PC-9 (cell line): Measurements from ENCODE around the gene SCARB1. TPM values are rescaled to one million over a fixed set of nuclear protein-coding genes. Genes with fewer than 3 reads are reported as not detected.

Source experiments
- BruUV-seq: library from RNA; stranded (reverse); fragments of 400-500 nt; replicated peaks from 2 replicates; lab custom pipeline; 2021; lab: Mats Ljungman, UMichigan
- CTCF ChIA-PET: fragments of 300-600 bp; sonication (Branson Sonifier 250); formaldehyde crosslinking; loops from one replicate; lab custom pipeline; 2022; ENCODE audit warnings: antibody characterized with exemption; lab: Charles Lee
- POLR2A ChIA-PET: fragments of 300-600 bp; sonication (Branson Sonifier 250); formaldehyde crosslinking; loops from one replicate; lab custom pipeline; 2022; ENCODE audit warnings: antibody characterized with exemption; ENCODE audit not compliant: unreplicated experiment; lab: Charles Lee
- DNase-seq, 2 experiments: peaks; one replicate each; pipeline versions ENCODE4 v3.0.0 to v3.0.0-alpha.2; 2015 to 2022; ENCODE audit warnings: mixed read lengths in 1 of 2
- H2AFZ ChIP-seq: fragments of 200-600 bp; sonication (generic); 2 replicates; pipeline ENCODE4 v1.8.1; 2017; ENCODE audit warnings: antibody characterized with exemption
- H3F3A ChIP-seq: fragments of 200-600 bp; sonication (generic); 2 replicates; pipeline ENCODE4 v1.8.1; 2017; ENCODE audit warnings: antibody characterized with exemption, mild to moderate bottlenecking, low read depth; ENCODE audit not compliant: insufficient read depth
- H3K27ac ChIP-seq: fragments of 200-600 bp; sonication (generic); 2 replicates; pipeline ENCODE4 v1.6.1; 2016; ENCODE audit warnings: mixed run types
- H3K27me3 ChIP-seq: fragments of 200-600 bp; sonication (generic); 2 replicates; pipeline ENCODE4 v1.6.1; 2016; ENCODE audit warnings: low read depth, mixed run types; ENCODE audit not compliant: insufficient read depth
- H3K36me3 ChIP-seq: fragments of 200-600 bp; sonication (generic); 2 replicates; pipeline ENCODE4 v1.6.1; 2016; ENCODE audit warnings: low read depth, mixed run types
- H3K4me1 ChIP-seq: fragments of 200-600 bp; sonication (generic); replicated peaks from 2 replicates; pipeline ENCODE4 v1.6.1; 2016; ENCODE audit warnings: mixed run types; ENCODE audit not compliant: insufficient read depth
- H3K4me2 ChIP-seq: fragments of 200-600 bp; sonication (generic); 2 replicates; pipeline ENCODE4 v1.6.1; 2017; ENCODE audit warnings: mixed run types
- H3K4me3 ChIP-seq: fragments of 200-600 bp; sonication (generic); 2 replicates; pipeline ENCODE4 v1.6.1; 2016; ENCODE audit warnings: mixed run types
- H3K79me2 ChIP-seq: fragments of 200-600 bp; sonication (generic); 2 replicates; pipeline ENCODE4 v1.6.1; 2017; ENCODE audit warnings: low read depth, mixed run types
- H3K9me2 ChIP-seq: fragments of 200-600 bp; sonication (generic); 2 replicates; pipeline ENCODE4 v1.8.1; 2017; ENCODE audit warnings: mild to moderate bottlenecking; ENCODE audit not compliant: insufficient read depth
- H3K9me3 ChIP-seq: fragments of 200-600 bp; sonication (generic); 2 replicates; pipeline ENCODE4 v1.8.1; 2016; ENCODE audit warnings: low read depth; ENCODE audit not compliant: insufficient read depth
- H4K20me1 ChIP-seq: fragments of 200-600 bp; sonication (generic); 2 replicates; pipeline ENCODE4 v1.8.1; 2017; ENCODE audit not compliant: insufficient read depth
- EZH2 ChIP-seq: fragments of 200-600 bp; sonication (generic); IDR thresholded peaks from 2 replicates; pipeline ENCODE4 v1.8.0; 2017; ENCODE audit warnings: antibody characterized with exemption, low read depth
- intact Hi-C: fragments of 100-400 bp; cut with micrococcal nuclease; formaldehyde crosslinking; loops from one replicate; pipeline ENCODE4 v1.10.0; 2022; ENCODE audit not compliant: unreplicated experiment
- total RNA-seq: library from RNA; stranded (reverse); gene quantifications from 2 replicates; pipeline ENCODE4 v1.2.3, GENCODE V29; 2021
- TF ChIP-seq, protein P1 (sequence below): fragments of 200-600 bp; sonication (generic); conservative IDR thresholded peaks from 2 replicates; pipeline ENCODE4 v1.6.1; 2017; ENCODE audit warnings: mixed run types, antibody characterized with exemption, mild to moderate bottlenecking, moderate library complexity

The SCARB1 gene
- total RNA-seq, 1 experiment from 2014 or later = 49.6 TPM

DNA sequence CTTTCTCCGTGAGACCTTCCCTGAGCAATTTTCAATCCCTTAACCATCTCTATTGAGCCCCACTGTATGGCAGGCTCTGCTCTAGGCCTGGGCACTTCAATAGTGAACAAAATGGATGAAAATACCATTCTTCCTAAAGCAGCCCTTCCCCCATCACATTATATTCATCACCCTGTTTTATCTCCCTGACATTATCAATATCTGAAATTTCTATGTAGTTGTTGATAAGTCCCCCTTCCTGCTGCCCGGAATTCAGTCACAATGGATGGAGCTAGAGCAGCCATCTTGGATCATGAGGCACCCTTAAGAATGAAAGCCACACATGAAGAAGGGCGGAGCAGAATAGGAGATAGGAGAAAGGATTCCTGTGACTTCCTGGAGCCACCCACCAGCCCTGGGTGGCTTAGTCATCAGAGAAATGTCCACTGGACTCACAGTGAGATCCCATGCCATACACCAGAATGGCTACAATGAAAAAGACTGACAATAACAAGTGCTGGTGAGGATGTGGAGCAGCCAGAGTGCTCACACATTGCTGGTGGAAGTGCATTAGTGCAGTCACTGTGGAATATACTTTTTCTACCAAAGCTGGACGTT lies 33.9 kb downstream of the SCARB1 start:
- Histone ChIP-seq H3K9me3 (no peaks in the 10 kb centered on the region), H3K4me3 (no peak overlapping the region), H3F3A (peaks cover 25% of the 10 kb centered on the region), H3K79me2 (peaks cover 17% of the 10 kb centered on the region; the same call in 1 of the 2 replicates), H3K9me2 (no peaks in the 10 kb centered on the region), H3K27ac (peak overlapping the region; percentile 33; the same call in 1 of the 2 replicates), H3K4me1 (peaks cover 27% of the 10 kb centered on the region), H3K27me3 (no peaks in the 10 kb centered on the region), H2AFZ (no peak overlapping the region), H4K20me1 (no peaks in the 10 kb centered on the region), H3K4me2 (no peak overlapping the region), H3K36me3 (no peaks in the 10 kb centered on the region)
- CTCF ChIA-PET = no interaction called here
- DNase-seq = no peak
- BruUV-seq = no TSS peak
- POLR2A ChIA-PET = no interaction called here
- intact Hi-C loops = no loop called here
- TF ChIP-seq EZH2 = no peak
- TF ChIP-seq, protein P1, sequence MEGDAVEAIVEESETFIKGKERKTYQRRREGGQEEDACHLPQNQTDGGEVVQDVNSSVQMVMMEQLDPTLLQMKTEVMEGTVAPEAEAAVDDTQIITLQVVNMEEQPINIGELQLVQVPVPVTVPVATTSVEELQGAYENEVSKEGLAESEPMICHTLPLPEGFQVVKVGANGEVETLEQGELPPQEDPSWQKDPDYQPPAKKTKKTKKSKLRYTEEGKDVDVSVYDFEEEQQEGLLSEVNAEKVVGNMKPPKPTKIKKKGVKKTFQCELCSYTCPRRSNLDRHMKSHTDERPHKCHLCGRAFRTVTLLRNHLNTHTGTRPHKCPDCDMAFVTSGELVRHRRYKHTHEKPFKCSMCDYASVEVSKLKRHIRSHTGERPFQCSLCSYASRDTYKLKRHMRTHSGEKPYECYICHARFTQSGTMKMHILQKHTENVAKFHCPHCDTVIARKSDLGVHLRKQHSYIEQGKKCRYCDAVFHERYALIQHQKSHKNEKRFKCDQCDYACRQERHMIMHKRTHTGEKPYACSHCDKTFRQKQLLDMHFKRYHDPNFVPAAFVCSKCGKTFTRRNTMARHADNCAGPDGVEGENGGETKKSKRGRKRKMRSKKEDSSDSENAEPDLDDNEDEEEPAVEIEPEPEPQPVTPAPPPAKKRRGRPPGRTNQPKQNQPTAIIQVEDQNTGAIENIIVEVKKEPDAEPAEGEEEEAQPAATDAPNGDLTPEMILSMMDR = no peak

DNA sequence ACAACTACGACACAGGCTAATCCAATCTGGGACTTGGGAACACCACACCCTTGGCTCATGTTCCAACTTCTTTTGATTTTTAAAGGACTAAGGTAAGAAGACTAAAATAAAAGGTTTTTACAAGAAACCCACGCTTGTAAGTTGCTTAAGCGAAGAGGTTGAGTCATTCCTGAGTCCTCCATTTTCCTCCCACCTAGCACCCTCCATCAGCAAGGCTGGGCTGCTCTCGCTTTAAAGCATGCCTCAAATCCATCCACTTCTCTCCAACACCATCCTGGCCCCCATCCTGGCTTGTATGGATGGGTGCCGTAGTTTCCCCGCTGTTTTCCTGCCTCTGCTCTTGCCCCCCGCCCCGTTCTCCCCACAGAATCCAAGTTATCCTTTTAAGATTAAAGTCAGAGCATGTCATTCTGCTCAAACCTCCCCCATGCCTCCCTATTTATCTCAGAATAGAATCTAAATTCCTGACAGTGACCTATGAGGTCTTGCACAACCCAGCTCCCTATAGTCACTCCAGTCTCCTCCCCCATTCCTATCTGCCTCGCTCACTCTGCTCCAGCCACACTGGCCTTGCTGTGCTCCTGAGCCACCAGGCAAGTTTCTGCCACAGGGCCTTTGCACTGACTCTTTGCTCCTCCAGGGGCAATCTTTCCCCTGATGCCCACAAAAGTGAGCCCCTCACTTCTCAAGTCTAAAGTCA lies 34.5 kb downstream of the SCARB1 start:
- ChIA-PET POLR2A (interaction anchor here (0.6 kb wide), 1 partner anchor 85 kb away, joined by 3 read pairs; the partner anchor contains the start of gene UBC), CTCF (no interaction called here)
- Histone ChIP-seq H3K27me3 (no peaks in the 10 kb centered on the region), H3K27ac (peak overlapping the region; percentile 80), H3K9me3 (no peaks in the 10 kb centered on the region), H3K79me2 (peaks cover 17% of the 10 kb centered on the region; the same call in 1 of the 2 replicates), H3K4me3 (no peak overlapping the region), H4K20me1 (no peaks in the 10 kb centered on the region), H3K9me2 (no peaks in the 10 kb centered on the region), H3K4me2 (peak overlapping the region; percentile 64), H3K36me3 (no peaks in the 10 kb centered on the region), H3F3A (peaks cover 25% of the 10 kb centered on the region), H3K4me1 (peaks cover 27% of the 10 kb centered on the region), H2AFZ (peak overlapping the region; percentile 29; the same call in 1 of the 2 replicates)
- no TSS peak for BruUV-seq
- TF ChIP-seq EZH2 = no peak
- TF ChIP-seq, protein P1 = no peak
- DNase-seq = peak; percentile 66 to 91
- intact Hi-C loops = no loop called here

DNA sequence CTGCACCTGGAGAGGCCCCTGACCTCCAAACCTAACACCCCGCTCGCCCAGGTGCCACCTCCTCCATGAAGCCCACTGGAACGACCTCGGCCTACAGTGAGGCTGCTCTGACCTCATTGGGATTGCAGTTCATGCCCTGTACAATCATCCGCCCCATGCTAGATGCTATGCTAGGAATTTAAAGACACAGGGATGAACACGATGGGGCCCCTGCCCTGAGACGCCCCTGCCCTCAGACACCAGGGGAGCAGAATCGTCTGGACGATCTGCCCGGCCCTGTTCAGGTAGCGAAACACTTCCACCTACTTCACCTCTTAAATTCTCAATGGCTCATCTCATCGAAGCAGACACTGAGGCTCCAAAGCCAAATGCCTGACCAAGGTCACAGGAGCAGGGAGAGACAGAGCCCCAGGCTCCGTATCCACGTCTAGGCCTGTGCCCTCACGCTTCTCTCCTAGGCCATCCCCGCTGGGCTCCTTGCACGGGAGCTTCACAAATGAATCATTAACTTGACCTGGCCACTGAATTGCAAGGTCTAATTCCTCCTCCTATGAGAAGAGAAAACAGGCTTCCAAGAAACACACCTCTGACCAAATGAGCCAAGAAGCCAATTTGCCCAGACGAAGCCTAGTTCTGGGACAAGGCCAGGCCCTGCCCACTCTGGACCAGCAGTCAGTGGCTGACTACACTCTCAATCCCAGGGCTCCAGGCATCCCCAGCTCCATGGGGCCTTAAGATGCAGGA lies 35.2 kb downstream of the SCARB1 start:
- peaks cover 17% of the 10 kb centered on the region; the same call in 1 of the 2 replicates for H3K79me2 ChIP-seq

More for the DNA sequence above, 35.2 kb downstream of the SCARB1 start:
- Histone ChIP-seq H4K20me1 (no peaks in the 10 kb centered on the region), H3F3A (peaks cover 25% of the 10 kb centered on the region), H3K4me3 (no peak overlapping the region), H3K27me3 (no peaks in the 10 kb centered on the region), H3K9me3 (no peaks in the 10 kb centered on the region), H3K4me1 (peaks cover 27% of the 10 kb centered on the region), H3K4me2 (peak overlapping the region; percentile 64), H3K9me2 (no peaks in the 10 kb centered on the region), H3K27ac (peak overlapping the region; percentile 80), H3K36me3 (no peaks in the 10 kb centered on the region), H2AFZ (peak overlapping the region; percentile 29; the same call in 1 of the 2 replicates)
- CTCF ChIA-PET = no interaction called here
- POLR2A ChIA-PET = interaction anchor here (0.6 kb wide), 1 partner anchor 86 kb away, joined by 3 read pairs; the partner anchor contains the start of gene UBC
- TF ChIP-seq, protein P1 = no peak
- no peak for TF ChIP-seq EZH2
- intact Hi-C loops = loop anchor here (1.0 kb wide), 1 partner anchor 10 kb away; no protein-coding TSS in a partner anchor
- peak; percentile 62 to 88 for DNase-seq
- TSS peak; percentile 65 for BruUV-seq
